HG02588 (cell line): ENCODE results near the gene UGGT2.
"Not testable (repeated sequence)": the region's sequence is repeated elsewhere in the genome, so short reads cannot be mapped to it uniquely, and the experiment has no call there.

Experiments
- ATAC-seq: cut with Tn5 transposase; IDR thresholded peaks from one replicate; pipeline ENCODE4 v1.9.1; 2021; ENCODE audit warnings: mild to moderate bottlenecking, moderate library complexity; ENCODE audit not compliant: unreplicated experiment

Gene UGGT2

GRCh38 chr13:96050955-96051354 is 2.2 kb downstream of the UGGT2 start:
- not testable (repeated sequence) for ATAC-seq

- not testable (repeated sequence) for ATAC-seq
Measured at GRCh38 chr13:96046449-96047126, 6.6 kb downstream of the UGGT2 start.

GRCh38 chr13:96044238-96044637 is 9.0 kb downstream of the UGGT2 start:
- no peak for ATAC-seq

- no peak for ATAC-seq
Measured at GRCh38 chr13:96041326-96042110, 11.7 kb downstream of the UGGT2 start.

GRCh38 chr13:96036515-96036914 is 16.7 kb downstream of the UGGT2 start:
- ATAC-seq = no peak

- no peak for ATAC-seq
Measured at GRCh38 chr13:96034662-96035061, 18.5 kb downstream of the UGGT2 start.

GRCh38 chr13:96033220-96034015 is 19.8 kb downstream of the UGGT2 start:
- no peak for ATAC-seq

GRCh38 chr13:96032717-96033116 is 20.5 kb downstream of the UGGT2 start:
- ATAC-seq = no peak

- ATAC-seq = no peak
Measured at GRCh38 chr13:96029002-96029401, 24.2 kb downstream of the UGGT2 start.

GRCh38 chr13:96027496-96027895 is 25.7 kb downstream of the UGGT2 start:
- ATAC-seq = no peak

GRCh38 chr13:96025283-96025682 is 27.9 kb downstream of the UGGT2 start:
- no peak for ATAC-seq

- ATAC-seq = no peak
Measured at GRCh38 chr13:96020931-96021330, 32.3 kb downstream of the UGGT2 start.

- peak; percentile 94 for ATAC-seq
Measured at GRCh38 chr13:96020155-96020575, 33.0 kb downstream of the UGGT2 start.

GRCh38 chr13:96018135-96018534 is 35.1 kb downstream of the UGGT2 start:
- no peak for ATAC-seq

GRCh38 chr13:96011291-96011872 is 41.8 kb downstream of the UGGT2 start:
- no peak for ATAC-seq

GRCh38 chr13:96003304-96003703 is 49.9 kb downstream of the UGGT2 start:
- ATAC-seq = no peak

GRCh38 chr13:96002322-96003131 is 50.7 kb downstream of the UGGT2 start:
- ATAC-seq = no peak

- ATAC-seq = no peak
Measured at GRCh38 chr13:96000069-96000468, 53.1 kb downstream of the UGGT2 start.

- no peak for ATAC-seq
Measured at GRCh38 chr13:95987841-95988240, 65.4 kb downstream of the UGGT2 start.

GRCh38 chr13:95982144-95982543 is 71.1 kb downstream of the UGGT2 start:
- no peak for ATAC-seq
